HepG2 (cell line): ENCODE measurements around the gene RBM45. TPM values are rescaled to one million over a fixed set of nuclear protein-coding genes. Genes with fewer than 3 reads are reported as not detected.
A peak's percentile ranks its signal among the peaks of the same experiment; 100 is the strongest.

Source experiments
- FOXA3 ChIP-seq: IDR thresholded peaks from 2 replicates; pipeline ENCODE4 v1.6.1; 2016; ENCODE audit warnings: missing genetic modification reagents, missing compliant biosample characterization
- HMGA1 ChIP-seq: sonication (generic); formaldehyde crosslinking; conservative IDR thresholded peaks from 2 replicates; pipeline ENCODE4 v1.4.0; 2020; ENCODE audit warnings: missing genetic modification reagents
- HOXA3 ChIP-seq: sonication (generic); formaldehyde crosslinking; IDR thresholded peaks from 2 replicates; pipeline ENCODE4 v1.5.0; 2020; ENCODE audit warnings: missing genetic modification reagents
- JUN ChIP-seq: sonication (generic); formaldehyde crosslinking; IDR thresholded peaks from 2 replicates; pipeline ENCODE4 v1.4.0; 2020; ENCODE audit warnings: mild to moderate bottlenecking, missing genetic modification reagents
- MZF1 ChIP-seq: sonication (generic); formaldehyde crosslinking; IDR thresholded peaks from 2 replicates; pipeline ENCODE4 v1.8.1; 2023; ENCODE audit warnings: mild to moderate bottlenecking, missing genetic modification reagents, borderline replicate concordance
- NCOR1 ChIP-seq: fragments of 200-600 bp; sonication (generic); IDR thresholded peaks from 2 replicates; pipeline ENCODE4 v1.7.0; 2017; ENCODE audit warnings: antibody characterized with exemption, low read length, borderline replicate concordance
- NFE2L1 ChIP-seq: sonication (generic); formaldehyde crosslinking; IDR thresholded peaks from 2 replicates; pipeline ENCODE4 v1.4.0; 2020; ENCODE audit warnings: missing genetic modification reagents, mild to moderate bottlenecking, borderline replicate concordance
- PHF20 ChIP-seq: sonication (generic); formaldehyde crosslinking; IDR thresholded peaks from 2 replicates; pipeline ENCODE4 v1.5.0; 2020; ENCODE audit warnings: mild to moderate bottlenecking, missing genetic modification reagents
- SIX1 ChIP-seq: sonication (generic); formaldehyde crosslinking; IDR thresholded peaks from 2 replicates; pipeline ENCODE4 v1.4.0; 2020; ENCODE audit warnings: missing genetic modification reagents, borderline replicate concordance
- TBP ChIP-seq: sonication (generic); formaldehyde crosslinking; IDR thresholded peaks from 2 replicates; pipeline ENCODE4 v1.5.0; 2020; ENCODE audit warnings: missing genetic modification reagents
- ZBTB44 ChIP-seq: sonication (generic); formaldehyde crosslinking; IDR thresholded peaks from 2 replicates; pipeline ENCODE4 v1.4.0; 2020; ENCODE audit warnings: missing genetic modification reagents
- ZIK1 ChIP-seq: sonication (generic); formaldehyde crosslinking; IDR thresholded peaks from 2 replicates; pipeline ENCODE4 v1.5.0; 2020; ENCODE audit warnings: mild to moderate bottlenecking, low read depth, missing genetic modification reagents, borderline replicate concordance
- ZNF180 ChIP-seq: sonication (generic); formaldehyde crosslinking; IDR thresholded peaks from 2 replicates; pipeline ENCODE4 v1.4.0; 2020; ENCODE audit warnings: low read depth, missing genetic modification reagents, borderline replicate concordance
- ZNF224 ChIP-seq: sonication (generic); formaldehyde crosslinking; IDR thresholded peaks from 2 replicates; pipeline ENCODE4 v1.5.0; 2020; ENCODE audit warnings: mild to moderate bottlenecking, missing genetic modification reagents
- ZNF367 ChIP-seq: sonication (generic); formaldehyde crosslinking; IDR thresholded peaks from 2 replicates; pipeline ENCODE4 v1.4.0; 2020; ENCODE audit warnings: missing genetic modification reagents, borderline replicate concordance
- ZNF468 ChIP-seq: sonication (generic); formaldehyde crosslinking; IDR thresholded peaks from 2 replicates; pipeline ENCODE4 v1.8.0; 2022; ENCODE audit warnings: mild to moderate bottlenecking, moderate library complexity, missing genetic modification reagents
- ZNF644 ChIP-seq: IDR thresholded peaks from 2 replicates; pipeline ENCODE4 v1.6.1; 2016; ENCODE audit warnings: low read depth
- ZNF660 ChIP-seq: sonication (generic); formaldehyde crosslinking; IDR thresholded peaks from 2 replicates; pipeline ENCODE4 v1.5.1; 2020; ENCODE audit warnings: mild to moderate bottlenecking, low read depth, missing genetic modification reagents, borderline replicate concordance
- polyA plus RNA-seq, 8 experiments: library from polyadenylated mRNA; depleted of rRNA in 3 of 8; stranded (reverse) in 7 of 8; unstranded in 1 of 8; fragments of >200 nt; fragmentation: Illumina TruSeq in 4 of 8; extraction: Trizol in 4 of 8; gene quantifications; 2 replicates each; pipeline versions ENCODE4 v1.2.1 to v1.2.3, GENCODE V29; 2011 to 2016; ENCODE audit warnings: low read depth in 4 of 8, missing spikeins in 1 of 8, mixed read lengths in 1 of 8; ENCODE audit not compliant: insufficient read depth in 1 of 8
- total RNA-seq, 5 experiments: library from RNA; depleted of rRNA; stranded (reverse); fragments of >200 nt; fragmentation: Illumina TruSeq; extraction: Trizol; gene quantifications; 2 replicates each; pipeline ENCODE4 v1.2.3, GENCODE V29; 2016; ENCODE audit warnings: low read depth in 1 of 5
- TF ChIP-seq, protein P1 (sequence below): sonication (generic); formaldehyde crosslinking; IDR thresholded peaks from 2 replicates; pipeline ENCODE4 v1.8.0; 2022; ENCODE audit warnings: missing genetic modification reagents, mild to moderate bottlenecking, inconsistent platforms, borderline replicate concordance
- TF ChIP-seq, protein P2 (sequence below): sonication (generic); formaldehyde crosslinking; IDR thresholded peaks from 2 replicates; pipeline ENCODE4 v1.8.1; 2023; ENCODE audit warnings: missing genetic modification reagents, mild to moderate bottlenecking, borderline replicate concordance
- TF ChIP-seq, protein P3 (sequence below): sonication (generic); formaldehyde crosslinking; IDR thresholded peaks from 2 replicates; pipeline ENCODE4 v1.4.0; 2020; ENCODE audit warnings: missing genetic modification reagents

Gene RBM45
- total and polyA plus RNA-seq, 2 of the 13 experiments (the other 11 are each of a cell fraction or from before 2014, with no cell fraction given): 5.7 to 25.2 TPM

DNA sequence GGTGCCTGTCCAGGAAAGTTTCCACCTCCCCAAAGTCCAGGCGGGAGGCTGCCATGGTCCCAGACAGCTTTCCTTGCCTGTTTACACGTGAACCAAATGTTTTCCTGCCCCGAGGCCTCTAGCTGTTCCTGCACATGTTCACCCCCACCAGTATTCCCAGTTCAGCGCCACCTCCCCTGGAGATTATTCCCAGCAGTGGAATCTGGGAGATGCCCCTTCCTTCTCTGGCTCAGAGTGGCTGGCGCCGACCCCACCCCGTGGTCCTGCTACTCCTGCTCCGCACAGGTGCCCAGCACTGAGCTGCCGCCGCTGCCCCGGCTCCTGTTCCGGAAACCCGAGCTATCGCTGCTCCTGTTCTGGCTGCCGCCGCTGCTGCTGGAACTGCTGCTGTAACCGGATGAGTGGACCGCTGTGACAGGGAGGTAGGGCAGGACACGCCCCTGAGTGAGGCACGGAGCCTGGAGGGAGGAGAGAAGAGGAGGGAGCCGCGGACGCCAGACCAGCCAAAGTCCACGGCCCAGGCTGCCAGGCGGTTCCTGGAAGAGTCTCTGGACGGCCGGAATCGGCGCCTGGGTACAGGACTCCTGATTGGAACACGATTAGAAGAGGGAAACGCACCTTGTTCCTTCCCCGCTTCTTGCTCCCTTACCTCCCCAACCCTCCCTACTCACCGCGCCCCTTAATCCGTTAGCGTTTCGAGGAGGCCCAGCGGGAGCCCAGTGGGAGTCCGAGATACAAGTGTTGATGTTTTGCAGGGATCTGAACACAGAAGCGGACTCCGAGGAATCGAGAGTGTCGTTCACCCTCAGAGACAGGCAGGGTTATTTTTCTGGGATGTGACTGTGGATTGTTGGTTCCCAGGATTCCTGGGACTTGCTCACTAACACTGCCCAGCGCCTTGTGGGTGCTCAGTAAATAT is 39.6 kb upstream of the RBM45 start, which contains the start of gene PDE11A (continued):
- TF ChIP-seq, protein P1, sequence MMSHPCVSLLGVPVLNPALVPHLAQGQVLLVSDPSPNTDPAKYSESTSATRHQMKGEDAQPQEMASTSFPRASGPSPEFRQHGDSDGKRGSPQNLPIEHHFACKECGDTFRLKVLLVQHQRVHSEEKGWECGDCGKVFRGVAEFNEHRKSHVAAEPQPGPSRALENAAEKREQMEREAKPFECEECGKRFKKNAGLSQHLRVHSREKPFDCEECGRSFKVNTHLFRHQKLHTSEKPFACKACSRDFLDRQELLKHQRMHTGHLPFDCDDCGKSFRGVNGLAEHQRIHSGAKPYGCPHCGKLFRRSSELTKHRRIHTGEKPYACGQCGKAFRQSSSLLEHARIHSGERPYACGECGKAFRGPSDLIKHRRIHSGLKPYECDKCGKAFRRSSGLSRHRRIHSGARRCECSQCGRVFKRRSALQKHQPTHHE: peak; percentile 58; the same call in 1 of the 2 replicates
- TF ChIP-seq ZIK1 (CRISPR knock-in tag): no peak
- no peak for TF ChIP-seq ZNF367 (CRISPR knock-in tag)
- TF ChIP-seq HMGA1: no peak
- peak; percentile 71; the same call in 1 of the 2 replicates for TF ChIP-seq FOXA3 (CRISPR knock-in tag)
- TF ChIP-seq JUN (CRISPR knock-in tag): 0 out of 2 replicates have a peak, but pooled peaks have one; percentile 55
- 0 out of 2 replicates have a peak, but pooled peaks have one; percentile 31 for TF ChIP-seq ZBTB44 (CRISPR knock-in tag)
- TF ChIP-seq PHF20 (CRISPR knock-in tag): 0 out of 2 replicates have a peak, but pooled peaks have one; percentile 39
- TF ChIP-seq ZNF468 (CRISPR knock-in tag): no peak
- TF ChIP-seq, protein P2, sequence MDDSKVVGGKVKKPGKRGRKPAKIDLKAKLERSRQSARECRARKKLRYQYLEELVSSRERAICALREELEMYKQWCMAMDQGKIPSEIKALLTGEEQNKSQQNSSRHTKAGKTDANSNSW (CRISPR knock-in tag): 0 out of 2 replicates have a peak, but pooled peaks have one; percentile 77
- TF ChIP-seq NCOR1: peak; percentile 48; the same call in 1 of the 2 replicates
- TF ChIP-seq HOXA3 (CRISPR knock-in tag): peak; percentile 74
- no peak for TF ChIP-seq ZNF660 (CRISPR knock-in tag)
- no peak; the same call in 1 of the 2 replicates for TF ChIP-seq NFE2L1 (CRISPR knock-in tag)
- TF ChIP-seq ZNF180: no peak
- TF ChIP-seq SIX1 (CRISPR knock-in tag): peak; percentile 83; the same call in 1 of the 2 replicates
- no peak; the same call in 1 of the 2 replicates for TF ChIP-seq ZNF224 (CRISPR knock-in tag)
- TF ChIP-seq, protein P3, sequence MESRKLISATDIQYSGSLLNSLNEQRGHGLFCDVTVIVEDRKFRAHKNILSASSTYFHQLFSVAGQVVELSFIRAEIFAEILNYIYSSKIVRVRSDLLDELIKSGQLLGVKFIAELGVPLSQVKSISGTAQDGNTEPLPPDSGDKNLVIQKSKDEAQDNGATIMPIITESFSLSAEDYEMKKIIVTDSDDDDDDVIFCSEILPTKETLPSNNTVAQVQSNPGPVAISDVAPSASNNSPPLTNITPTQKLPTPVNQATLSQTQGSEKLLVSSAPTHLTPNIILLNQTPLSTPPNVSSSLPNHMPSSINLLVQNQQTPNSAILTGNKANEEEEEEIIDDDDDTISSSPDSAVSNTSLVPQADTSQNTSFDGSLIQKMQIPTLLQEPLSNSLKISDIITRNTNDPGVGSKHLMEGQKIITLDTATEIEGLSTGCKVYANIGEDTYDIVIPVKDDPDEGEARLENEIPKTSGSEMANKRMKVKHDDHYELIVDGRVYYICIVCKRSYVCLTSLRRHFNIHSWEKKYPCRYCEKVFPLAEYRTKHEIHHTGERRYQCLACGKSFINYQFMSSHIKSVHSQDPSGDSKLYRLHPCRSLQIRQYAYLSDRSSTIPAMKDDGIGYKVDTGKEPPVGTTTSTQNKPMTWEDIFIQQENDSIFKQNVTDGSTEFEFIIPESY: no peak; the same call in 1 of the 2 replicates
- peak; percentile 71; the same call in 1 of the 2 replicates for TF ChIP-seq ZNF644 (CRISPR knock-in tag)
- TF ChIP-seq TBP (CRISPR knock-in tag): no peak
- no peak for TF ChIP-seq MZF1 (CRISPR knock-in tag)
